ENCODE data around the gene AKR1B1.

The AKR1B1 gene

GRCh38 chr7:134428942-134429341 is 30.0 kb downstream of the AKR1B1 start:
- H3K18ac ChIP-seq (ENCODE audit: low read length), result no peak overlapping the region
- no peak overlapping the region for H3K4me3 ChIP-seq (ENCODE audit: low read depth, low read length)
- no peak overlapping the region for H2AK5ac ChIP-seq (ENCODE audit: low read length)
- no CpG with 5 or more reads among the region's 9 CpGs for WGBS (ENCODE audit: extremely low coverage, insufficient coverage, insufficient read length)
- H2AFZ ChIP-seq (ENCODE audit: insufficient read depth, low read length, poor library complexity), result no peak overlapping the region
- no peak overlapping the region for H2BK5ac ChIP-seq (ENCODE audit: low read depth, low read length, poor library complexity)
- no peak overlapping the region for H3K4ac ChIP-seq (ENCODE audit: low read depth, low read length)
- peaks cover 3 to 7% of the 10 kb centered on the region in 2 experiments for H3K4me1 ChIP-seq (ENCODE audit: control insufficient read depth in 1 of 2, insufficient read depth in 2 of 2, low read length in 2 of 2)
- H4K91ac ChIP-seq (ENCODE audit: low read depth, low read length), result no peak overlapping the region
- H3K9me3 ChIP-seq (ENCODE audit: insufficient read depth, low read depth, low read length), result no peaks in the 10 kb centered on the region
- no peaks in the 10 kb centered on the region for H3K27me3 ChIP-seq (ENCODE audit: insufficient read depth, low read length)
- no peak overlapping the region for H4K8ac ChIP-seq (ENCODE audit: low read depth, low read length)
- no peak overlapping the region for H3K9ac ChIP-seq (ENCODE audit: low read length)
- H3K36me3 ChIP-seq (ENCODE audit: control insufficient read depth in 1 of 2, insufficient read depth in 2 of 2, low read length in 2 of 2), result no peaks in the 10 kb centered on the region
- no peaks in the 10 kb centered on the region for H3K79me2 ChIP-seq (ENCODE audit: control insufficient read depth, insufficient read depth, low read length, poor library complexity)
- H2BK12ac ChIP-seq (ENCODE audit: low read length), result no peak overlapping the region
- DNase-seq, result no peak
- H4K12ac ChIP-seq (ENCODE audit: low read depth, low read length), result no peak overlapping the region
- no peak overlapping the region for H3K4me2 ChIP-seq (ENCODE audit: low read length)
- no peak overlapping the region for H3K27ac ChIP-seq (ENCODE audit: low read depth, low read length)
- H3K23ac ChIP-seq (ENCODE audit: low read length), result no peak overlapping the region
- H3K79me1 ChIP-seq (ENCODE audit: low read length), result peaks cover 2% of the 10 kb centered on the region
- no peak overlapping the region for H3K14ac ChIP-seq (ENCODE audit: low read length)
- no peak overlapping the region for H2BK120ac ChIP-seq (ENCODE audit: insufficient read depth, low read length, poor library complexity)

GRCh38 chr7:134427896-134428295 is 31.0 kb downstream of the AKR1B1 start:
- Histone ChIP-seq H3K4me1 (ENCODE audit: control insufficient read depth in 1 of 2, insufficient read depth in 2 of 2, low read length in 2 of 2) (peaks cover 1 to 6% of the 10 kb centered on the region in 2 experiments), H3K23ac (ENCODE audit: low read length) (no peak overlapping the region), H2BK5ac (ENCODE audit: low read depth, low read length, poor library complexity) (no peak overlapping the region), H2AFZ (ENCODE audit: insufficient read depth, low read length, poor library complexity) (no peak overlapping the region), H3K79me1 (ENCODE audit: low read length) (peaks cover 1% of the 10 kb centered on the region), H4K8ac (ENCODE audit: low read depth, low read length) (no peak overlapping the region), H3K4me3 (ENCODE audit: low read depth, low read length) (no peak overlapping the region), H3K9ac (ENCODE audit: low read length) (no peak overlapping the region), H3K14ac (ENCODE audit: low read length) (no peak overlapping the region), H4K12ac (ENCODE audit: low read depth, low read length) (no peak overlapping the region), H3K27ac (ENCODE audit: low read depth, low read length) (no peak overlapping the region), H3K18ac (ENCODE audit: low read length) (no peak overlapping the region), H3K4ac (ENCODE audit: low read depth, low read length) (no peak overlapping the region), H3K27me3 (ENCODE audit: insufficient read depth, low read length) (no peaks in the 10 kb centered on the region), H2BK120ac (ENCODE audit: insufficient read depth, low read length, poor library complexity) (no peak overlapping the region), H3K4me2 (ENCODE audit: low read length) (no peak overlapping the region), H3K9me3 (ENCODE audit: insufficient read depth, low read depth, low read length) (no peaks in the 10 kb centered on the region), H3K79me2 (ENCODE audit: control insufficient read depth, insufficient read depth, low read length, poor library complexity) (no peaks in the 10 kb centered on the region), H2AK5ac (ENCODE audit: low read length) (no peak overlapping the region), H4K91ac (ENCODE audit: low read depth, low read length) (no peak overlapping the region), H3K36me3 (ENCODE audit: control insufficient read depth in 1 of 2, insufficient read depth in 2 of 2, low read length in 2 of 2) (no peaks in the 10 kb centered on the region), H2BK12ac (ENCODE audit: low read length) (no peak overlapping the region)
- DNase-seq, result no peak
- no CpG with 5 or more reads among the region's 2 CpGs for WGBS (ENCODE audit: extremely low coverage, insufficient coverage, insufficient read length)

- Histone ChIP-seq H4K8ac (ENCODE audit: low read depth, low read length) (no peak overlapping the region), H3K9ac (ENCODE audit: low read length) (no peak overlapping the region), H4K12ac (ENCODE audit: low read depth, low read length) (no peak overlapping the region), H2BK5ac (ENCODE audit: low read depth, low read length, poor library complexity) (no peak overlapping the region), H2BK12ac (ENCODE audit: low read length) (no peak overlapping the region), H4K91ac (ENCODE audit: low read depth, low read length) (no peak overlapping the region), H3K4ac (ENCODE audit: low read depth, low read length) (no peak overlapping the region), H2AFZ (ENCODE audit: insufficient read depth, low read length, poor library complexity) (no peak overlapping the region), H3K79me2 (ENCODE audit: control insufficient read depth, insufficient read depth, low read length, poor library complexity) (no peaks in the 10 kb centered on the region), H3K4me3 (ENCODE audit: low read depth, low read length) (no peak overlapping the region), H3K27me3 (ENCODE audit: insufficient read depth, low read length) (no peaks in the 10 kb centered on the region), H3K23ac (ENCODE audit: low read length) (no peak overlapping the region), H3K79me1 (ENCODE audit: low read length) (no peaks in the 10 kb centered on the region), H2AK5ac (ENCODE audit: low read length) (no peak overlapping the region), H3K4me1 (ENCODE audit: control insufficient read depth in 1 of 2, insufficient read depth in 2 of 2, low read length in 2 of 2) (peaks cover 0 to 3% of the 10 kb centered on the region in 2 experiments), H3K36me3 (ENCODE audit: control insufficient read depth in 1 of 2, insufficient read depth in 2 of 2, low read length in 2 of 2) (no peaks in the 10 kb centered on the region), H2BK120ac (ENCODE audit: insufficient read depth, low read length, poor library complexity) (no peak overlapping the region), H3K18ac (ENCODE audit: low read length) (no peak overlapping the region), H3K4me2 (ENCODE audit: low read length) (no peak overlapping the region), H3K9me3 (ENCODE audit: insufficient read depth, low read depth, low read length) (no peaks in the 10 kb centered on the region), H3K14ac (ENCODE audit: low read length) (no peak overlapping the region), H3K27ac (ENCODE audit: low read depth, low read length) (no peak overlapping the region)
- no peak for DNase-seq
- WGBS (ENCODE audit: extremely low coverage, insufficient coverage, insufficient read length), result no CpG with 5 or more reads among the region's 1 CpG
Observed at GRCh38 chr7:134425777-134426176, 33.1 kb downstream of the AKR1B1 start.

- H3K14ac ChIP-seq (ENCODE audit: low read length), result no peak overlapping the region
- H2AFZ ChIP-seq (ENCODE audit: insufficient read depth, low read length, poor library complexity), result no peak overlapping the region
- no peak overlapping the region for H3K4me2 ChIP-seq (ENCODE audit: low read length)
- H3K4me3 ChIP-seq (ENCODE audit: low read depth, low read length), result no peak overlapping the region
- H3K9me3 ChIP-seq (ENCODE audit: insufficient read depth, low read depth, low read length), result no peaks in the 10 kb centered on the region
- H2AK5ac ChIP-seq (ENCODE audit: low read length), result no peak overlapping the region
- no CpG with 5 or more reads among the region's 4 CpGs for WGBS (ENCODE audit: extremely low coverage, insufficient coverage, insufficient read length)
- no peak overlapping the region for H2BK120ac ChIP-seq (ENCODE audit: insufficient read depth, low read length, poor library complexity)
- no peak overlapping the region for H3K18ac ChIP-seq (ENCODE audit: low read length)
- no peak for DNase-seq
- no peak overlapping the region for H2BK12ac ChIP-seq (ENCODE audit: low read length)
- no peak overlapping the region for H4K12ac ChIP-seq (ENCODE audit: low read depth, low read length)
- no peak overlapping the region for H3K4ac ChIP-seq (ENCODE audit: low read depth, low read length)
- H2BK5ac ChIP-seq (ENCODE audit: low read depth, low read length, poor library complexity), result no peak overlapping the region
- H3K23ac ChIP-seq (ENCODE audit: low read length), result no peak overlapping the region
- no peaks in the 10 kb centered on the region for H3K79me2 ChIP-seq (ENCODE audit: control insufficient read depth, insufficient read depth, low read length, poor library complexity)
- no peaks in the 10 kb centered on the region for H3K27me3 ChIP-seq (ENCODE audit: insufficient read depth, low read length)
- H3K36me3 ChIP-seq (ENCODE audit: control insufficient read depth in 1 of 2, insufficient read depth in 2 of 2, low read length in 2 of 2), result no peaks in the 10 kb centered on the region
- H3K79me1 ChIP-seq (ENCODE audit: low read length), result no peaks in the 10 kb centered on the region
- no peak overlapping the region for H4K91ac ChIP-seq (ENCODE audit: low read depth, low read length)
- H3K9ac ChIP-seq (ENCODE audit: low read length), result no peak overlapping the region
- no peak overlapping the region for H4K8ac ChIP-seq (ENCODE audit: low read depth, low read length)
- H3K4me1 ChIP-seq (ENCODE audit: control insufficient read depth in 1 of 2, insufficient read depth in 2 of 2, low read length in 2 of 2), result peaks cover 0 to 3% of the 10 kb centered on the region in 2 experiments
- no peak overlapping the region for H3K27ac ChIP-seq (ENCODE audit: low read depth, low read length)
Observed at GRCh38 chr7:134422638-134423037, 36.3 kb downstream of the AKR1B1 start.

Measured in trophoblast cell (in vitro differentiated cells and primary cell).